ENCODE results near the gene OR1J4.

GRCh38 chr9:122567901-122568300, 49.0 kb downstream of the OR1J4 start:
- TF ChIP-seq CTCF (optimal IDR thresholded peaks at IDR 0.05 in 1 of 3, IDR thresholded peaks at IDR 0.05 in 1 of 3, conservative IDR thresholded peaks at IDR 0.05 in 1 of 3; ENCODE audit: extremely low read depth in 1 of 3, insufficient read depth in 2 of 3, low read length in 3 of 3) (no peak), EZH2 (IDR thresholded peaks at IDR 0.05; ENCODE audit: low read length) (no peak)

All from keratinocyte (primary cell).